Muscle layer of duodenum (tissue), 2 donors: Measurements from ENCODE around the gene AK3.
"Not testable (repeated sequence)": the region's sequence is repeated elsewhere in the genome, so short reads cannot be mapped to it uniquely, and the experiment has no call there.

Source experiments
- H3K27ac ChIP-seq: one replicate; pipeline ENCODE4 v1.7.0; 2013; ENCODE audit warnings: mild to moderate bottlenecking, low read length
- H3K27me3 ChIP-seq: one replicate; pipeline ENCODE4 v1.7.0; 2013; ENCODE audit warnings: low read depth, mild to moderate bottlenecking, control low read depth, low read length
- H3K36me3 ChIP-seq, 2 donors: one replicate each; pipeline ENCODE4 v1.7.0; 2013; ENCODE audit warnings: low read length in 2 of 2, control low read depth in 1 of 2, mild to moderate bottlenecking in 1 of 2; ENCODE audit not compliant: insufficient read depth in 2 of 2, control insufficient read depth in 1 of 2
- H3K4me1 ChIP-seq, 2 donors: one replicate each; pipeline ENCODE4 v1.7.0; 2013; ENCODE audit warnings: low read length in 2 of 2, mild to moderate bottlenecking in 2 of 2, control low read depth in 1 of 2, moderate library complexity in 1 of 2; ENCODE audit not compliant: insufficient read depth in 2 of 2, control insufficient read depth in 1 of 2
- H3K4me3 ChIP-seq, 2 donors: one replicate each; pipeline ENCODE4 v1.7.0; 2013; ENCODE audit warnings: low read length in 2 of 2, low read depth in 1 of 2, mild to moderate bottlenecking in 1 of 2
- H3K9me3 ChIP-seq, 2 donors: one replicate each; pipeline ENCODE4 v1.7.0; 2013; ENCODE audit warnings: low read length in 2 of 2, control low read depth in 1 of 2, mild to moderate bottlenecking in 1 of 2; ENCODE audit not compliant: control insufficient read depth in 1 of 2
- donor health status: healthy.

AK3 gene

DNA sequence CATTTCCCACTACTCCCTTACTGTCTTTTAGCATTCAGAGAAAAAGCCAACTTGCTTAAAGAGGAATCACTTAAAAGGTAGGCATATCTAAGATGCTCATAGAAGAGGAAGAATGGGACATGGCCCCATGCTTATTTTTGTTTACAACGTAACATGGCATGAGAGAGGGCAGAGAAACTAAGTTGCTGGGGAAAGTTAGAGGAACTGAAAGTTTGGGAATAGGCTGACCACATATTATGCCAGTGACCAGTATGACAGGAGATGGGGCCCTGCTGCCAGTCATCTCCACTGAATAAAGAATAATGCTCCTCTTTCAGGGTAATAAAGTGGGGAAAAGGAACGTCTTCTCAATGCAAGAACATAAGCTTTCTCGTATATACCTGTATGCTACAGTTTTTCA, 77.0 kb downstream of the AK3 start:
- Histone ChIP-seq H3K9me3 (no peaks in the 10 kb centered on the region), H3K27ac (peak overlapping the region; percentile 74), H3K36me3 (no peaks in the 10 kb centered on the region), H3K4me3 (peak overlapping the region in 1 of 2 donors; percentile 37), H3K27me3 (no peaks in the 10 kb centered on the region), H3K4me1 (peaks cover 20 to 25% of the 10 kb centered on the region in 2 donors)

DNA sequence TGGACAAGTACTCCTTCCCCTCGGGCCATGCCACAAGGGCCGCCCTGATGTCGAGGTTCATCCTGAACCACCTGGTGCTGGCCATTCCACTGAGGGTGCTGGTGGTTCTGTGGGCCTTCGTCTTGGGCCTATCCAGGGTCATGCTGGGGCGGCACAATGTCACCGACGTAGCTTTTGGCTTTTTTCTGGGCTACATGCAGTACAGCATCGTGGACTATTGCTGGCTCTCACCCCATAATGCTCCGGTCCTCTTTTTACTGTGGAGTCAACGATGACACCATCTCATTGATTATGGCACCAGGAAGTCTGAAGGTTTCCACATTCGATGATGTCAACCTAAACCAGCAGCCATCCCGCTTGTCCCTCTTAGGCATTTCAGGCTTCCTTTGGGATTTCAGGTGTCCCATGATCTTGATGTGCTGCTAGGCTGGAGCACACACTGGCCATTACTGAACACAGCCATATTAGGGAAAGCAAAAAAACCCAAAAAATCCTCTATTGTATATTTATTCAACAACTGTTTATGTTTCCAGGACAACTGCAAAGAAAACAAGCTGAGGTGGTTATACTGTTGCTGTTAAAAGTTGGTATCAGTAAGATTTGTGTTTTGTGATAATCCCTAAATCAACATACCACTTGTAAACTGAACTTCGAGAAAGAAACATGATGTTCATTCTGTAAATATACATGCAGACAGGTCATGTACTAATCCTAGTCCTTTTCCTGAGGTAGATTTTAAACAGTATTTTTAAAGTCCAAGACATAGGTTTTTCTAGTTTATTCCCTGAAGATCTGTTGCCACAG, 77.8 kb downstream of the AK3 start:
- peaks cover 20 to 25% of the 10 kb centered on the region in 2 donors for H3K4me1 ChIP-seq
- peak overlapping the region; percentile 74 for H3K27ac ChIP-seq
- peak overlapping the region; percentile 49 to 82 for H3K4me3 ChIP-seq
- H3K9me3 ChIP-seq: no peaks in the 10 kb centered on the region
- H3K36me3 ChIP-seq: no peaks in the 10 kb centered on the region
- H3K27me3 ChIP-seq: no peaks in the 10 kb centered on the region

DNA sequence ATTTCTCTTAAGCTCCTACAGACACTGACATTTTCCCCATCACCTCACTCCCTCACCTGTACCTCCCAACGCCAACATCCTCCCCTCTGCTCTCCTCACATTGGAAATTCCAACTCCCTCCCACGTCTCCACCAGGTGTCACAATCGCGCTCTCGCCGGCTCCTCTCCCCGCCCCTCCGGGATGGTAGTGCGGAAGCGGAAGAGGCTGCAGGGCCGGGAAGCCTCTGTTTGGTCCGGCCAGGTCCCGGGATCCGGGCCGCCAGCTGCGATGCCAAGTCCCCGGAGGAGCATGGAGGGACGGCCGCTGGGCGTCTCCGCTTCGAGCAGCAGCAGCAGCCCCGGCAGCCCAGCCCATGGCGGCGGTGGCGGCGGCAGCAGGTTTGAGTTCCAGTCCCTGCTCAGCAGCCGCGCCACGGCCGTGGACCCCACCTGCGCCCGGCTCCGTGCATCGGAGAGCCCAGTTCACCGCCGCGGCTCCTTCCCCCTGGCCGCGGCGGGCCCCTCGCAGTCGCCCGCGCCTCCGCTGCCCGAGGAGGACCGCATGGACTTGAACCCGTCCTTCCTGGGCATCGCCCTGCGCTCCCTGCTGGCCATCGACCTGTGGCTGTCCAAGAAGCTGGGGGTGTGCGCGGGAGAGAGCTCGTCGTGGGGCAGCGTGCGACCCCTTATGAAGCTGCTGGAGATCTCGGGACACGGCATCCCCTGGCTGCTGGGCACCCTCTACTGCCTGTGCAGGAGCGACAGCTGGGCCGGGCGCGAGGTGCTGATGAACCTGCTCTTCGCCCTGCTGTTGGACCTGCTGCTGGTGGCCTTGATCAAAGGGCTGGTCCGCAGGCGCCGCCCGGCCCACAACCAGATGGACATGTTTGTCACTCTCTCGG, 78.7 kb downstream of the AK3 start, which contains the start of gene PLPP6:
Gene PLPP6 (plus strand): TSS at position 187 of the 881 bp plus-strand sequence. CDS start 82 bp downstream, at position 269.
- H3K9me3 ChIP-seq: no peaks in the 10 kb centered on the region
- H3K4me1 ChIP-seq: peaks cover 20 to 25% of the 10 kb centered on the region in 2 donors
- H3K4me3 ChIP-seq: peak within 1 kb of the TSS; percentile 49 to 82
- H3K27ac ChIP-seq: peak within 1 kb of the TSS; percentile 74
- H3K36me3 ChIP-seq: no peaks in the 10 kb centered on the region
- H3K27me3 ChIP-seq: no peaks in the 10 kb centered on the region

DNA sequence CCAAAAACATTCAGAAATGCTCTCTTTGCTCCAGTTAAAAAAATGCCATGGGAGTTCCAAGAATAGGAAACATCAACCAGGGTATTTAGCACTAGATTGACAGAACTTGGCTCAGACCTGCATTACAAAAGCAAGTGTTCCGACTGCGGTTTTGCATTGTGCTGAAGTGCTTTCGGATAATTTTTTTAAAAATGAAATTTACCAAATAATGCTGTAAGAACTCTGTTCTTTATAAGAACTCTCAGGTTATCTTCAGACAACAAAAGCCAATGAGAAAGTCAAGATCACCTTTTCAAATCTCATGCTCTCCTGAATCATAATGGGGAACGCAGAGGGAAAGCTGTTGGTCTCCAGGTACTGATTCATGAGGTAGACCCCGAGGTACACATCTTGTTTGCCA, 79.4 kb downstream of the AK3 start:
- H3K4me3 ChIP-seq: peak overlapping the region; percentile 49 to 82
- no peaks in the 10 kb centered on the region for H3K36me3 ChIP-seq
- peak overlapping the region; percentile 74 for H3K27ac ChIP-seq
- H3K4me1 ChIP-seq: peaks cover 15 to 25% of the 10 kb centered on the region in 2 donors
- H3K27me3 ChIP-seq: no peaks in the 10 kb centered on the region
- no peaks in the 10 kb centered on the region for H3K9me3 ChIP-seq

DNA sequence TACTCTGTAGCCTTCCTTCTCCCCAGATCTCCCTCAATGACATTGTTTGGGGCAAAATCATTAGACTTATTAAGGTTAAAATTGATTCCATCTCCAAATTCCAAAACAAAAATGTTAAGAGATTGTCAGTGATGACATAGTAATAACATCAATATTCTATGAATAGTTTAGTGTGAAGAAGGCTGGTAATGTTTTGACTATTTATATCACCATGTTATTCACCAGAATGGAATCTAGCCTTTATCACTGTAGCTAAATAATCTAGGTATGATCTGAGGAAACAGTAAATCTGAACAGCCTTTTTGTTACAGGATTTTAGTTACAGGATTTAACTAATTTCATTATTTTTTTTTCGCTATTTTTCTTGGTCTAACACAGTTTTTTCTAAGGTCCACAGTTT, 79.8 kb downstream of the AK3 start:
- Histone ChIP-seq H3K27ac (no peak overlapping the region), H3K9me3 (no peaks in the 10 kb centered on the region), H3K4me3 (no peak overlapping the region), H3K27me3 (no peaks in the 10 kb centered on the region), H3K36me3 (no peaks in the 10 kb centered on the region), H3K4me1 (peaks cover 14 to 25% of the 10 kb centered on the region in 2 donors)

DNA sequence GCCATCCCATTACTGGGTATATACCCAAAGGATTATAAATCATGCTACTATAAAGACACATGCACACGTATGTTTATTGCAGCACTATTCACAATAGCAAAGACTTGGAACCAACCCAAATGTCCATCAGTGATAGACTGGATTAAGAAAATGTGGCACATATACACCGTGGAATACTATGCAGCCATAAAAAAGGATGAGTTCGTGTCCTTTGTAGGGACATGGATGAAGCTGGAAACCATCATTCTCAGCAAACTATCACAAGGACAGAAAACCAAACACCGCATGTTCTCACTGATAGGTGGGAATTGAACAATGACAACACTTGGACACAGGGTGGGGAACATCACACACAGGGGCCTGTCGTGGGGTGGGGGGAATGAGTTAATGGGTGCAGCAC, 80.3 kb downstream of the AK3 start:
- H3K4me1 ChIP-seq: peaks cover 14 to 25% of the 10 kb centered on the region in 2 donors
- H3K36me3 ChIP-seq, H3K27me3 ChIP-seq, H3K9me3 ChIP-seq, H3K27ac ChIP-seq, H3K4me3 ChIP-seq: not testable (repeated sequence)
